ENCODE measurements around the gene CCL8.
"Not testable (repeated sequence)": the region's sequence is repeated elsewhere in the genome, so short reads cannot be mapped to it uniquely, and the experiment has no call there.

CCL8 gene

GRCh38 chr17:34313164-34313563 is 6.1 kb upstream of the CCL8 start:
- no peak for DNase-seq (ENCODE audit: low spot score)

- DNase-seq (ENCODE audit: low spot score), result no peak
Measured at GRCh38 chr17:34314279-34314678, 5.0 kb upstream of the CCL8 start.

- DNase-seq (ENCODE audit: low spot score), result no peak
Measured at GRCh38 chr17:34318474-34318873, 761 bp upstream of the CCL8 start.

GRCh38 chr17:34321964-34322363 is 2.7 kb downstream of the CCL8 start:
- DNase-seq (ENCODE audit: low spot score), result no peak

GRCh38 chr17:34327580-34327979 is 8.3 kb downstream of the CCL8 start:
- not testable (repeated sequence) for DNase-seq (ENCODE audit: low spot score)

GRCh38 chr17:34337701-34338100 is 18.5 kb downstream of the CCL8 start:
- no peak for DNase-seq (ENCODE audit: low spot score)

GRCh38 chr17:34339138-34339770 is 20.0 kb downstream of the CCL8 start:
- DNase-seq (ENCODE audit: low spot score), result no peak

- DNase-seq (ENCODE audit: low spot score), result no peak
Measured at GRCh38 chr17:34341916-34342315, 22.7 kb downstream of the CCL8 start.

- no peak for DNase-seq (ENCODE audit: low spot score)
Measured at GRCh38 chr17:34347063-34347462, 27.8 kb downstream of the CCL8 start.

- no peak for DNase-seq (ENCODE audit: low spot score)
Measured at GRCh38 chr17:34349751-34350150, 30.5 kb downstream of the CCL8 start.

- DNase-seq (ENCODE audit: low spot score), result no peak
Measured at GRCh38 chr17:34351096-34351495, 31.9 kb downstream of the CCL8 start.

GRCh38 chr17:34352191-34352590 is 33.0 kb downstream of the CCL8 start:
- no peak for DNase-seq (ENCODE audit: low spot score)

- no peak for DNase-seq (ENCODE audit: low spot score)
Measured at GRCh38 chr17:34354637-34355036, 35.4 kb downstream of the CCL8 start.

GRCh38 chr17:34356194-34356593 is 37.0 kb downstream of the CCL8 start, which contains the start of gene CCL13:
CCL13 (plus strand) TSS chr17:34356480; CDS start chr17:34356527, 47 bp downstream.
- no peak for DNase-seq (ENCODE audit: low spot score)

- no peak for DNase-seq (ENCODE audit: low spot score)
Measured at GRCh38 chr17:34357398-34357797, 38.2 kb downstream of the CCL8 start.

- DNase-seq (ENCODE audit: low spot score), result no peak
Measured at GRCh38 chr17:34358631-34359030, 39.4 kb downstream of the CCL8 start.

- DNase-seq (ENCODE audit: low spot score), result no peak
Measured at GRCh38 chr17:34360601-34361270, 41.5 kb downstream of the CCL8 start.

- peak; percentile 83 for DNase-seq (ENCODE audit: low spot score)
Measured at GRCh38 chr17:34361478-34362061, 42.3 kb downstream of the CCL8 start.

GRCh38 chr17:34363183-34363661 is 44.0 kb downstream of the CCL8 start, which contains the start of gene CCL1:
CCL1 (minus strand) TSS chr17:34363233; CDS start chr17:34363161, 72 bp downstream.
- no peak for DNase-seq (ENCODE audit: low spot score)

- no peak for DNase-seq (ENCODE audit: low spot score)
Measured at GRCh38 chr17:34364751-34365150, 45.5 kb downstream of the CCL8 start.

GRCh38 chr17:34365340-34365739 is 46.1 kb downstream of the CCL8 start:
- DNase-seq (ENCODE audit: low spot score), result no peak

GRCh38 chr17:34366010-34366409 is 46.8 kb downstream of the CCL8 start:
- DNase-seq (ENCODE audit: low spot score), result no peak

Measured in SK-N-DZ (cell line).